IPS-18a (cell line): ENCODE results near the gene TMEM237.
"Not testable (repeated sequence)": the region's sequence is repeated elsewhere in the genome, so short reads cannot be mapped to it uniquely, and the experiment has no call there.

Experiments used
- H3K27ac ChIP-seq: one replicate; pipeline ENCODE4 v1.5.1; 2013; ENCODE audit warnings: low read length
- H3K27me3 ChIP-seq: one replicate; pipeline ENCODE4 v1.6.1; 2013; ENCODE audit warnings: mild to moderate bottlenecking, low read length; ENCODE audit not compliant: control insufficient read depth, insufficient read depth
- H3K36me3 ChIP-seq: one replicate; pipeline ENCODE4 v1.6.1; 2013; ENCODE audit warnings: low read depth, low read length; ENCODE audit not compliant: control insufficient read depth
- H3K4me1 ChIP-seq: one replicate; pipeline ENCODE4 v1.6.1; 2013; ENCODE audit warnings: low read depth, low read length; ENCODE audit not compliant: control insufficient read depth
- H3K4me3 ChIP-seq: one replicate; pipeline ENCODE4 v1.5.1; 2013; ENCODE audit warnings: low read length
- H3K9ac ChIP-seq: one replicate; pipeline ENCODE4 v1.6.1; 2013; ENCODE audit warnings: mild to moderate bottlenecking, low read length, moderate library complexity
- H3K9me3 ChIP-seq: one replicate; pipeline ENCODE4 v1.6.1; 2013; ENCODE audit warnings: low read depth, low read length; ENCODE audit not compliant: control insufficient read depth

Gene TMEM237

GRCh38 chr2:201643216-201643890, at the start of gene TMEM237:
Gene TMEM237, minus strand, starts transcription at chr2:201643503. Its CDS starts 103 bp downstream, at chr2:201643400.
- H3K4me3 ChIP-seq = peak within 1 kb of the TSS; percentile 100
- no peaks in the 10 kb centered on the region for H3K9me3 ChIP-seq
- H3K9ac ChIP-seq = peak within 1 kb of the TSS; percentile 95
- peak within 1 kb of the TSS; percentile 94 for H3K27ac ChIP-seq
- no peaks in the 10 kb centered on the region for H3K4me1 ChIP-seq
- peaks cover 7% of the 10 kb centered on the region for H3K36me3 ChIP-seq
- H3K27me3 ChIP-seq = no peaks in the 10 kb centered on the region

- H3K9me3 ChIP-seq = no peaks in the 10 kb centered on the region
- no peaks in the 10 kb centered on the region for H3K36me3 ChIP-seq
- no peak overlapping the region for H3K9ac ChIP-seq
- no peaks in the 10 kb centered on the region for H3K27me3 ChIP-seq
- no peak overlapping the region for H3K27ac ChIP-seq
- no peaks in the 10 kb centered on the region for H3K4me1 ChIP-seq
- H3K4me3 ChIP-seq = no peak overlapping the region
Measured at GRCh38 chr2:201685156-201685555, 41.9 kb upstream of the TMEM237 start.

- Histone ChIP-seq H3K9me3 (no peaks in the 10 kb centered on the region), H3K27ac (no peak overlapping the region), H3K4me3 (no peak overlapping the region), H3K27me3 (no peaks in the 10 kb centered on the region), H3K9ac (no peak overlapping the region), H3K36me3 (no peaks in the 10 kb centered on the region), H3K4me1 (no peaks in the 10 kb centered on the region)
Measured at GRCh38 chr2:201680743-201681142, 37.4 kb upstream of the TMEM237 start.

GRCh38 chr2:201678401-201678800, 35.1 kb upstream of the TMEM237 start:
- H3K4me1 ChIP-seq = no peaks in the 10 kb centered on the region
- no peaks in the 10 kb centered on the region for H3K9me3 ChIP-seq
- H3K27me3 ChIP-seq = no peaks in the 10 kb centered on the region
- H3K27ac ChIP-seq = no peak overlapping the region
- H3K36me3 ChIP-seq = no peaks in the 10 kb centered on the region
- no peak overlapping the region for H3K9ac ChIP-seq
- H3K4me3 ChIP-seq = no peak overlapping the region

- Histone ChIP-seq H3K4me3 (no peak overlapping the region), H3K9ac (no peak overlapping the region), H3K9me3 (no peaks in the 10 kb centered on the region), H3K27me3 (no peaks in the 10 kb centered on the region), H3K36me3 (no peaks in the 10 kb centered on the region), H3K27ac (no peak overlapping the region), H3K4me1 (no peaks in the 10 kb centered on the region)
Measured at GRCh38 chr2:201675454-201675853, 32.2 kb upstream of the TMEM237 start.

GRCh38 chr2:201674794-201675193, 31.5 kb upstream of the TMEM237 start:
- H3K27me3 ChIP-seq = no peaks in the 10 kb centered on the region
- no peak overlapping the region for H3K27ac ChIP-seq
- no peaks in the 10 kb centered on the region for H3K9me3 ChIP-seq
- H3K9ac ChIP-seq = no peak overlapping the region
- no peaks in the 10 kb centered on the region for H3K36me3 ChIP-seq
- no peak overlapping the region for H3K4me3 ChIP-seq
- no peaks in the 10 kb centered on the region for H3K4me1 ChIP-seq

GRCh38 chr2:201674298-201674697, 31.0 kb upstream of the TMEM237 start:
- no peak overlapping the region for H3K4me3 ChIP-seq
- H3K9ac ChIP-seq = no peak overlapping the region
- H3K27ac ChIP-seq = no peak overlapping the region
- no peaks in the 10 kb centered on the region for H3K27me3 ChIP-seq
- no peaks in the 10 kb centered on the region for H3K4me1 ChIP-seq
- no peaks in the 10 kb centered on the region for H3K9me3 ChIP-seq
- no peaks in the 10 kb centered on the region for H3K36me3 ChIP-seq

GRCh38 chr2:201673546-201673945, 30.2 kb upstream of the TMEM237 start:
- Histone ChIP-seq H3K4me3 (no peak overlapping the region), H3K4me1 (no peaks in the 10 kb centered on the region), H3K36me3 (no peaks in the 10 kb centered on the region), H3K9me3 (no peaks in the 10 kb centered on the region), H3K27ac (no peak overlapping the region), H3K9ac (no peak overlapping the region), H3K27me3 (no peaks in the 10 kb centered on the region)

- not testable (repeated sequence) for H3K4me3 ChIP-seq, H3K27me3 ChIP-seq, H3K9ac ChIP-seq, H3K27ac ChIP-seq, H3K36me3 ChIP-seq, H3K9me3 ChIP-seq, H3K4me1 ChIP-seq
Measured at GRCh38 chr2:201671205-201671604, 27.9 kb upstream of the TMEM237 start.

- Histone ChIP-seq H3K9me3 (no peaks in the 10 kb centered on the region), H3K27ac (no peak overlapping the region), H3K9ac (no peak overlapping the region), H3K27me3 (no peaks in the 10 kb centered on the region), H3K36me3 (no peaks in the 10 kb centered on the region), H3K4me1 (no peaks in the 10 kb centered on the region), H3K4me3 (no peak overlapping the region)
Measured at GRCh38 chr2:201669865-201670264, 26.6 kb upstream of the TMEM237 start.

GRCh38 chr2:201668402-201668910, 25.2 kb upstream of the TMEM237 start:
- no peak overlapping the region for H3K4me3 ChIP-seq
- no peak overlapping the region for H3K27ac ChIP-seq
- H3K4me1 ChIP-seq = peaks cover 3% of the 10 kb centered on the region
- H3K9ac ChIP-seq = no peak overlapping the region
- no peaks in the 10 kb centered on the region for H3K36me3 ChIP-seq
- no peaks in the 10 kb centered on the region for H3K27me3 ChIP-seq
- H3K9me3 ChIP-seq = no peaks in the 10 kb centered on the region

GRCh38 chr2:201664334-201664733, 21.0 kb upstream of the TMEM237 start:
- H3K4me3 ChIP-seq = no peak overlapping the region
- no peak overlapping the region for H3K27ac ChIP-seq
- peaks cover 3% of the 10 kb centered on the region for H3K4me1 ChIP-seq
- no peaks in the 10 kb centered on the region for H3K36me3 ChIP-seq
- H3K27me3 ChIP-seq = no peaks in the 10 kb centered on the region
- H3K9me3 ChIP-seq = no peaks in the 10 kb centered on the region
- H3K9ac ChIP-seq = no peak overlapping the region
